GM19239 (cell line): ENCODE data around the gene RCBTB1.
"Not testable (repeated sequence)": the region's sequence is repeated elsewhere in the genome, so short reads cannot be mapped to it uniquely, and the experiment has no call there.

Experiments used
- DNase-seq: peaks from one replicate; pipeline ENCODE4 v3.0.0; 2011; ENCODE audit warnings: low spot score; ENCODE audit not compliant: insufficient read length
- FAIRE-seq: peaks from 2 replicates; lab custom pipeline; 2011; peaks lifted over from hg19 to GRCh38; lab: Jason Lieb, UNC

Gene RCBTB1

GRCh38 chr13:49606747-49607648 lies 21.6 kb upstream of the RCBTB1 start:
- FAIRE-seq: peak; percentile 99

GRCh38 chr13:49604570-49604969 lies 19.2 kb upstream of the RCBTB1 start:
- no peak for FAIRE-seq

More at GRCh38 chr13:49606747-49607648, 21.6 kb upstream of the RCBTB1 start:
- DNase-seq: peak; percentile 52

GRCh38 chr13:49602615-49603014 lies 17.3 kb upstream of the RCBTB1 start:
- not testable (repeated sequence) for DNase-seq, FAIRE-seq

More at GRCh38 chr13:49604570-49604969, 19.2 kb upstream of the RCBTB1 start:
- DNase-seq: no peak

- DNase-seq (no peak), FAIRE-seq (no peak)
These were observed 16.6 kb upstream of the RCBTB1 start for GRCh38 chr13:49602005-49602404.

- FAIRE-seq (no peak), DNase-seq (no peak)
These were observed 11.8 kb upstream of the RCBTB1 start for GRCh38 chr13:49597043-49597641.

GRCh38 chr13:49596221-49596620 lies 10.9 kb upstream of the RCBTB1 start:
- no peak for DNase-seq
- no peak for FAIRE-seq

- FAIRE-seq (no peak), DNase-seq (no peak)
These were observed 9.2 kb upstream of the RCBTB1 start for GRCh38 chr13:49594576-49594975.

GRCh38 chr13:49593876-49594275 lies 8.5 kb upstream of the RCBTB1 start:
- FAIRE-seq, DNase-seq: not testable (repeated sequence)

GRCh38 chr13:49590714-49591113 lies 5.4 kb upstream of the RCBTB1 start:
- not testable (repeated sequence) for DNase-seq, FAIRE-seq

- FAIRE-seq: no peak
- no peak for DNase-seq
These were observed 2.0 kb upstream of the RCBTB1 start for GRCh38 chr13:49587311-49587847.

- FAIRE-seq: no peak
- no peak for DNase-seq
These were observed 1.4 kb upstream of the RCBTB1 start for GRCh38 chr13:49586717-49587116.

GRCh38 chr13:49584771-49585182 lies 581 bp downstream of the RCBTB1 start:
- FAIRE-seq (no peak), DNase-seq (no peak)

- FAIRE-seq (no peak), DNase-seq (no peak)
These were observed 4.2 kb downstream of the RCBTB1 start for GRCh38 chr13:49580980-49581680.

- DNase-seq: no peak
- FAIRE-seq: no peak
These were observed 5.9 kb downstream of the RCBTB1 start for GRCh38 chr13:49579501-49579900.

GRCh38 chr13:49571299-49572240 lies 13.8 kb downstream of the RCBTB1 start:
- FAIRE-seq (peak; percentile 21), DNase-seq (no peak)

- FAIRE-seq (no peak), DNase-seq (no peak)
These were observed 15.2 kb downstream of the RCBTB1 start for GRCh38 chr13:49569993-49570689.

- no peak for FAIRE-seq
- DNase-seq: no peak
These were observed 17.9 kb downstream of the RCBTB1 start for GRCh38 chr13:49567491-49567890.

- FAIRE-seq: no peak
- DNase-seq: no peak
These were observed 18.9 kb downstream of the RCBTB1 start for GRCh38 chr13:49566461-49566860.

- not testable (repeated sequence) for DNase-seq, FAIRE-seq
These were observed 19.9 kb downstream of the RCBTB1 start for GRCh38 chr13:49565461-49565860.
